H1 (cell line): Measurements from ENCODE around the gene SMARCC2. TPM values are rescaled to one million over a fixed set of nuclear protein-coding genes. Genes with fewer than 3 reads are reported as not detected.

Experiments
- CHD1 ChIP-seq: IDR thresholded peaks from 2 replicates; pipeline ENCODE4 v1.6.1; 2012; ENCODE audit warnings: low read depth, low read length, improper control_type of control experiment
- EP300 ChIP-seq, 2 experiments: IDR thresholded peaks; 1 replicate in 1 of 2; 2 replicates in 1 of 2; pipeline ENCODE4 v1.6.1; 2011 to 2012; ENCODE audit warnings: low read depth in 2 of 2, low read length in 2 of 2, mild to moderate bottlenecking in 2 of 2, borderline replicate concordance in 1 of 2, inconsistent platforms in 1 of 2, moderate library complexity in 1 of 2
- KDM1A ChIP-seq: fragments of 200-600, 300-600 bp; sonication (generic); IDR thresholded peaks from 2 replicates; pipeline ENCODE4 v1.7.1; 2016; ENCODE audit warnings: mild to moderate bottlenecking, low read length, borderline replicate concordance
- KDM5A ChIP-seq: fragments of 200-600 bp; IDR thresholded peaks from 2 replicates; pipeline ENCODE4 v1.7.1; 2012; ENCODE audit warnings: mild to moderate bottlenecking, low read length, inconsistent platforms, mixed read lengths
- NRF1 ChIP-seq: IDR thresholded peaks from 2 replicates; pipeline ENCODE4 v1.6.1; 2011; ENCODE audit warnings: mild to moderate bottlenecking, low read depth, low read length, improper control_type of control experiment
- POLR2A ChIP-seq, 2 experiments: IDR thresholded peaks; 1 replicate in 1 of 2; 2 replicates in 1 of 2; pipeline ENCODE4 v1.6.1; 2011; ENCODE audit warnings: low read depth in 2 of 2, low read length in 2 of 2, mild to moderate bottlenecking in 2 of 2; ENCODE audit errors: control extremely low read depth in 1 of 2
- POU5F1 ChIP-seq: IDR thresholded peaks from 2 replicates; pipeline ENCODE4 v1.6.1; 2011; ENCODE audit warnings: low read depth, mild to moderate bottlenecking, low read length, moderate library complexity
- SIN3A ChIP-seq, 2 experiments: IDR thresholded peaks in 1 of 2; conservative IDR thresholded peaks in 1 of 2; 2 replicates each; pipeline ENCODE4 v1.6.1; 2011 to 2012; ENCODE audit warnings: low read length in 2 of 2, improper control_type of control experiment in 1 of 2, low read depth in 1 of 2, mild to moderate bottlenecking in 1 of 2
- SP2 ChIP-seq: IDR thresholded peaks from 2 replicates; pipeline ENCODE4 v1.6.1; 2012; ENCODE audit warnings: mild to moderate bottlenecking, low read length, inconsistent platforms
- SP4 ChIP-seq: IDR thresholded peaks from 2 replicates; pipeline ENCODE4 v1.6.1; 2012; ENCODE audit warnings: low read length, inconsistent platforms
- TCF12 ChIP-seq: IDR thresholded peaks from 2 replicates; pipeline ENCODE4 v1.6.1; 2011; ENCODE audit warnings: low read depth, mild to moderate bottlenecking, low read length
- TEAD4 ChIP-seq: IDR thresholded peaks from 2 replicates; pipeline ENCODE4 v1.6.1; 2012; ENCODE audit warnings: low read depth, low read length, inconsistent platforms, mixed read lengths
- polyA plus RNA-seq, 7 experiments: library from polyadenylated mRNA; depleted of rRNA in 3 of 7; stranded (reverse) in 5 of 7; unstranded in 2 of 7; fragments of >200 nt in 5 of 7; fragments of 200-250 nt in 2 of 7; gene quantifications; 1 replicate in 5 of 7; 2 replicates in 1 of 7; 4 replicates in 1 of 7; pipeline versions ENCODE4 v1.2.1 to v1.2.3, GENCODE V29; 2011 to 2013; ENCODE audit warnings: missing spikeins in 2 of 7, mixed read lengths in 2 of 7
- total RNA-seq: library from RNA; stranded (reverse); fragmentation: NEBNext Ultra II Directional; extraction: Animal tissue kit (Norgen Biotek cat#: 25700); gene quantifications from 2 replicates; pipeline ENCODE4 v1.2.1, GENCODE V29; 2021
- TF ChIP-seq, protein P1 (sequence below): fragments of 300-600 bp; sonication (generic); IDR thresholded peaks from 2 replicates; pipeline ENCODE4 v1.7.1; 2012; ENCODE audit warnings: low read length, moderate library complexity, mild to moderate bottlenecking, inconsistent platforms; ENCODE audit not compliant: insufficient replicate concordance

SMARCC2 gene
- total and polyA plus RNA-seq, 2 of the 8 experiments (the other 6 are each of a cell fraction or from before 2014, with no cell fraction given) = 33.9 to 78.5 TPM

DNA sequence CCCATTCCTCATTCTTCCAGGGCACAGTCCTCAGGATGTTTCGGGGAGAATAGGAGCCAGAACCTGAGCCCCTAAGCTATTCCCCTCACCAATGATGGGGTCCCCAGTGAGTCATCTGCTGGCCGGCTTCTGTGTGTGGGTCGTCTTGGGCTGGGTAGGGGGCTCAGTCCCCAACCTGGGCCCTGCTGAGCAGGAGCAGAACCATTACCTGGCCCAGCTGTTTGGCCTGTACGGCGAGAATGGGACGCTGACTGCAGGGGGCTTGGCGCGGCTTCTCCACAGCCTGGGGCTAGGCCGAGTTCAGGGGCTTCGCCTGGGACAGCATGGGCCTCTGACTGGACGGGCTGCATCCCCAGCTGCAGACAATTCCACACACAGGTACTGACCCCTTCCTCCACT, 41.9 kb upstream of the SMARCC2 start (continued):
- TF ChIP-seq, protein P1, sequence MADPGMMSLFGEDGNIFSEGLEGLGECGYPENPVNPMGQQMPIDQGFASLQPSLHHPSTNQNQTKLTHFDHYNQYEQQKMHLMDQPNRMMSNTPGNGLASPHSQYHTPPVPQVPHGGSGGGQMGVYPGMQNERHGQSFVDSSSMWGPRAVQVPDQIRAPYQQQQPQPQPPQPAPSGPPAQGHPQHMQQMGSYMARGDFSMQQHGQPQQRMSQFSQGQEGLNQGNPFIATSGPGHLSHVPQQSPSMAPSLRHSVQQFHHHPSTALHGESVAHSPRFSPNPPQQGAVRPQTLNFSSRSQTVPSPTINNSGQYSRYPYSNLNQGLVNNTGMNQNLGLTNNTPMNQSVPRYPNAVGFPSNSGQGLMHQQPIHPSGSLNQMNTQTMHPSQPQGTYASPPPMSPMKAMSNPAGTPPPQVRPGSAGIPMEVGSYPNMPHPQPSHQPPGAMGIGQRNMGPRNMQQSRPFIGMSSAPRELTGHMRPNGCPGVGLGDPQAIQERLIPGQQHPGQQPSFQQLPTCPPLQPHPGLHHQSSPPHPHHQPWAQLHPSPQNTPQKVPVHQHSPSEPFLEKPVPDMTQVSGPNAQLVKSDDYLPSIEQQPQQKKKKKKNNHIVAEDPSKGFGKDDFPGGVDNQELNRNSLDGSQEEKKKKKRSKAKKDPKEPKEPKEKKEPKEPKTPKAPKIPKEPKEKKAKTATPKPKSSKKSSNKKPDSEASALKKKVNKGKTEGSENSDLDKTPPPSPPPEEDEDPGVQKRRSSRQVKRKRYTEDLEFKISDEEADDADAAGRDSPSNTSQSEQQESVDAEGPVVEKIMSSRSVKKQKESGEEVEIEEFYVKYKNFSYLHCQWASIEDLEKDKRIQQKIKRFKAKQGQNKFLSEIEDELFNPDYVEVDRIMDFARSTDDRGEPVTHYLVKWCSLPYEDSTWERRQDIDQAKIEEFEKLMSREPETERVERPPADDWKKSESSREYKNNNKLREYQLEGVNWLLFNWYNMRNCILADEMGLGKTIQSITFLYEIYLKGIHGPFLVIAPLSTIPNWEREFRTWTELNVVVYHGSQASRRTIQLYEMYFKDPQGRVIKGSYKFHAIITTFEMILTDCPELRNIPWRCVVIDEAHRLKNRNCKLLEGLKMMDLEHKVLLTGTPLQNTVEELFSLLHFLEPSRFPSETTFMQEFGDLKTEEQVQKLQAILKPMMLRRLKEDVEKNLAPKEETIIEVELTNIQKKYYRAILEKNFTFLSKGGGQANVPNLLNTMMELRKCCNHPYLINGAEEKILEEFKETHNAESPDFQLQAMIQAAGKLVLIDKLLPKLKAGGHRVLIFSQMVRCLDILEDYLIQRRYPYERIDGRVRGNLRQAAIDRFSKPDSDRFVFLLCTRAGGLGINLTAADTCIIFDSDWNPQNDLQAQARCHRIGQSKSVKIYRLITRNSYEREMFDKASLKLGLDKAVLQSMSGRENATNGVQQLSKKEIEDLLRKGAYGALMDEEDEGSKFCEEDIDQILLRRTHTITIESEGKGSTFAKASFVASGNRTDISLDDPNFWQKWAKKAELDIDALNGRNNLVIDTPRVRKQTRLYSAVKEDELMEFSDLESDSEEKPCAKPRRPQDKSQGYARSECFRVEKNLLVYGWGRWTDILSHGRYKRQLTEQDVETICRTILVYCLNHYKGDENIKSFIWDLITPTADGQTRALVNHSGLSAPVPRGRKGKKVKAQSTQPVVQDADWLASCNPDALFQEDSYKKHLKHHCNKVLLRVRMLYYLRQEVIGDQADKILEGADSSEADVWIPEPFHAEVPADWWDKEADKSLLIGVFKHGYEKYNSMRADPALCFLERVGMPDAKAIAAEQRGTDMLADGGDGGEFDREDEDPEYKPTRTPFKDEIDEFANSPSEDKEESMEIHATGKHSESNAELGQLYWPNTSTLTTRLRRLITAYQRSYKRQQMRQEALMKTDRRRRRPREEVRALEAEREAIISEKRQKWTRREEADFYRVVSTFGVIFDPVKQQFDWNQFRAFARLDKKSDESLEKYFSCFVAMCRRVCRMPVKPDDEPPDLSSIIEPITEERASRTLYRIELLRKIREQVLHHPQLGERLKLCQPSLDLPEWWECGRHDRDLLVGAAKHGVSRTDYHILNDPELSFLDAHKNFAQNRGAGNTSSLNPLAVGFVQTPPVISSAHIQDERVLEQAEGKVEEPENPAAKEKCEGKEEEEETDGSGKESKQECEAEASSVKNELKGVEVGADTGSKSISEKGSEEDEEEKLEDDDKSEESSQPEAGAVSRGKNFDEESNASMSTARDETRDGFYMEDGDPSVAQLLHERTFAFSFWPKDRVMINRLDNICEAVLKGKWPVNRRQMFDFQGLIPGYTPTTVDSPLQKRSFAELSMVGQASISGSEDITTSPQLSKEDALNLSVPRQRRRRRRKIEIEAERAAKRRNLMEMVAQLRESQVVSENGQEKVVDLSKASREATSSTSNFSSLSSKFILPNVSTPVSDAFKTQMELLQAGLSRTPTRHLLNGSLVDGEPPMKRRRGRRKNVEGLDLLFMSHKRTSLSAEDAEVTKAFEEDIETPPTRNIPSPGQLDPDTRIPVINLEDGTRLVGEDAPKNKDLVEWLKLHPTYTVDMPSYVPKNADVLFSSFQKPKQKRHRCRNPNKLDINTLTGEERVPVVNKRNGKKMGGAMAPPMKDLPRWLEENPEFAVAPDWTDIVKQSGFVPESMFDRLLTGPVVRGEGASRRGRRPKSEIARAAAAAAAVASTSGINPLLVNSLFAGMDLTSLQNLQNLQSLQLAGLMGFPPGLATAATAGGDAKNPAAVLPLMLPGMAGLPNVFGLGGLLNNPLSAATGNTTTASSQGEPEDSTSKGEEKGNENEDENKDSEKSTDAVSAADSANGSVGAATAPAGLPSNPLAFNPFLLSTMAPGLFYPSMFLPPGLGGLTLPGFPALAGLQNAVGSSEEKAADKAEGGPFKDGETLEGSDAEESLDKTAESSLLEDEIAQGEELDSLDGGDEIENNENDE = no peak
- TF ChIP-seq POU5F1 (no peak), SP4 (no peak), SP2 (no peak), NRF1 (no peak), TCF12 (no peak), CHD1 (no peak), TEAD4 (no peak), KDM1A (no peak), EP300 (IDR thresholded peaks at IDR 0.05; ENCODE audit: borderline replicate concordance in 1 of 2, low read depth in 2 of 2, low read length in 2 of 2) (no peak), SIN3A (conservative IDR thresholded peaks at IDR 0.05 in 1 of 2, IDR thresholded peaks at IDR 0.05 in 1 of 2; ENCODE audit: low read depth in 1 of 2, low read length in 2 of 2) (no peak), KDM5A (no peak), POLR2A (IDR thresholded peaks at IDR 0.05; ENCODE audit: control extremely low read depth in 1 of 2, low read depth in 2 of 2, low read length in 2 of 2) (no peak)
